DMS53 treated with DMSO at 0.1 percent for 48 hours (cell line): Measurements from ENCODE around the gene HOXA9.
A peak's percentile ranks its signal among the peaks of the same experiment; 100 is the strongest.

Experiments
- DNase-seq: peaks from one replicate; lab custom pipeline; 2025; ENCODE audit not compliant: unreplicated experiment; lab: John Stamatoyannopoulos, UW

HOXA9 gene

GRCh38 chr7:27188386-27189294, 23.3 kb upstream of the HOXA9 start:
- DNase-seq: no peak

GRCh38 chr7:27187475-27188385, 22.4 kb upstream of the HOXA9 start:
- no peak for DNase-seq

GRCh38 chr7:27186668-27187474, 21.5 kb upstream of the HOXA9 start:
- DNase-seq: no peak

- peak; percentile 35 for DNase-seq
These were observed 20.7 kb upstream of the HOXA9 start for GRCh38 chr7:27185854-27186667.

DNA sequence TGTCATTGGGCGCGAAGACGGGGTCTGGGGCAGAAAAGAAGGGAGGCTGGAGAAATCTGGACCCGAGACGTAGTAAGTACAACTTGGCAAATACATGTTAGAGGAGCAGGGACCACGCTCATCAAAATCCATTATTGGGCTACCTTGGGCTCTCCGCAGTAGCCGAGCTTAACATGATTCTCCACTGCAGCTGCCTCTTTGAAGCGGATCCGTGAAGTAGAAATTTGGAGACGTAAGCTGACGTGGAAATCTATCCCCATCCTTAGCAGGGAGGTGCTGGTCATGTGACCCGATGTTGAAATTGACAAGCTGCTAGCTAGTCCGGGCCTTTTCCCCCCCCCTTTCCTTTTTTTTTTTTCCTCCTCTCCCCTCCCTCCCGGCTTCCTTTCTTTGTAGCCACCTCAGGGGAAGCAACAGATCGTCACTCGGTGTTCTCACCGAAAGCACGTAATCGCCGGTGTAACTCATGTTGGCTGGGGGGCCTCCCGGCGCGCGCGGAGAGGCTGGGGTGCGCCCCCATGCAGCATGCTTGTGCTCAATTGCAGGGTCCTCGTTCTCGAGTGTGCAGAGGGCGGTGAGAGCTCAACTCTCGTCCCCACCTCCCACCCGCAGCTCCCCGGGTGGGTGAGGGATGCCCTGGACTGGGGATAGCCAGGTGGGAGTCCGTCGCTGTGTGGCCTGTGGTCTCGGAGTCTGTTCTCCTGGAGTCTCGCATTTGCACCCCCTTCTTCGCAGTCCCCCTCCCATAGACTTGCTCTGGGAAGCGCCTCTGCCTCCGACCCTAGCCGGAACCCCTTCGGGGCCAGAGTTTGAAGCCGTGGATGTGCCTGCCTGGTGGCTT, 19.9 kb upstream of the HOXA9 start, which contains the start of gene HOXA11:
Gene HOXA11, minus strand, starts transcription at position 220 of the 841 bp plus-strand sequence. Its CDS starts 88 bp downstream, at position 132.
- peak; percentile 77 for DNase-seq

DNA sequence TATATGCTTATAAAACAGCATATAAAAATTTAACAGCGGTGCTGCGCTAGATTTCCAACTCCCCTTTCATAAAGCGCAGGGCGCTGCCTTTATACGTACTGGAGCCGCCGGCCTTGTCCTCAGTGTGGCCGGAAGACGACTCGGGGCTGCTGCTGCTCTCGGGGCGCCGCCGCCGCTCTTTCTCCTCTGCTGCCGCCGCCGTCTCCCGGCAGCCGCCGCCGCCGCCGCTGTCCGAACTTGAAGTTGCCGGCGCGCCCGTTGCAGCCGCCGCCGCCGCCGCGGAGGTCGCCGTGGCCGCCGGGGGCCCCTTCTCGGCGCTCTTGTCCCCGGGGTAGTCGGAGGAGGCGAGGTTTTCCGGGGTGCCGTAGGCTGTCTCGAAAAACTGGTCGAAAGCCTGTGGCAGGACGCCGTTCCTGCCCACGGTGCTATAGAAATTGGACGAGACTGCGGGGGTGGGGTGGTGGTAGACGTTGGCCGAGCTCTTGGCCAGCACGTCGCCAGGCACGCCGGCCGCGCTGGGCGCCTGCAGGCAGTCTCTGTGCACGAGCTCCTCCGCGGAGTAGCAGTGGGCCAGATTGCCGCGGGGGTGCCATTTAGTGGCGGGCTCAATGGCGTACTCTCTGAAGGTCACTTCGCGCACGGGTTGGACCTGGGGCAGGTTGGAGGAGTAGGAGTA, 19.1 kb upstream of the HOXA9 start:
- DNase-seq: peak; percentile 33

DNA sequence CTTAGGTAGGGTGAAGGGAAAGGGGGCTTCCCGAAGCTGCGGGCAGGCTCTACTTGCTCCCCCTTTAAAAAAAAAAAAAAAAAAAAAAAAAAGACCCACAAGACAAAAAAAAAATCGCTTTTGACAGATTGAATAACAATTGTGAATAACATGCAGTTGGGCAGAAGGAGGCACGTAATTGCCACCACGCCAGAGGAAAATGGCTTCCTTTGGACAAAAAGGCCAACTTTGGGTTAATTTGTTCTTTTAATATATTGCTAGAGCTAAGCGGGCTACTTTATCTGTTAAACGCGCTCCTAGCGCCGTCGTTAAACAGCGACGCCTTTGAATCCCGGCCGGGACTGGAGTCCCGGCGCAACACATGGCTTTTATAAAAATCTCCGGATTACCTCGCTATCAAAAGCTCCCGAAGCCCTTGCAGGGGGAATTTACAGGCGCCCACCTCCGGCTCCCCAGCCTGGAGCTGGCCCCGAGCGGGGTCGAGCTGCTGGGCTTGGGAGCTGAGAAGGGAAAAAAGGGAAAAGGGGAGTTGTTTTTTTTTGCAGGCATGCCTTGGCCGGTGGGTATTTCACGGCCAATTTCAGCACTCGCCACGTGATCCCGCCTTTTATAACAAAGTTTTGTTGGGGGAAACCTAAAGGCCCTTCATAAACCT, 18.5 kb upstream of the HOXA9 start:
- DNase-seq: peak; percentile 39

DNA sequence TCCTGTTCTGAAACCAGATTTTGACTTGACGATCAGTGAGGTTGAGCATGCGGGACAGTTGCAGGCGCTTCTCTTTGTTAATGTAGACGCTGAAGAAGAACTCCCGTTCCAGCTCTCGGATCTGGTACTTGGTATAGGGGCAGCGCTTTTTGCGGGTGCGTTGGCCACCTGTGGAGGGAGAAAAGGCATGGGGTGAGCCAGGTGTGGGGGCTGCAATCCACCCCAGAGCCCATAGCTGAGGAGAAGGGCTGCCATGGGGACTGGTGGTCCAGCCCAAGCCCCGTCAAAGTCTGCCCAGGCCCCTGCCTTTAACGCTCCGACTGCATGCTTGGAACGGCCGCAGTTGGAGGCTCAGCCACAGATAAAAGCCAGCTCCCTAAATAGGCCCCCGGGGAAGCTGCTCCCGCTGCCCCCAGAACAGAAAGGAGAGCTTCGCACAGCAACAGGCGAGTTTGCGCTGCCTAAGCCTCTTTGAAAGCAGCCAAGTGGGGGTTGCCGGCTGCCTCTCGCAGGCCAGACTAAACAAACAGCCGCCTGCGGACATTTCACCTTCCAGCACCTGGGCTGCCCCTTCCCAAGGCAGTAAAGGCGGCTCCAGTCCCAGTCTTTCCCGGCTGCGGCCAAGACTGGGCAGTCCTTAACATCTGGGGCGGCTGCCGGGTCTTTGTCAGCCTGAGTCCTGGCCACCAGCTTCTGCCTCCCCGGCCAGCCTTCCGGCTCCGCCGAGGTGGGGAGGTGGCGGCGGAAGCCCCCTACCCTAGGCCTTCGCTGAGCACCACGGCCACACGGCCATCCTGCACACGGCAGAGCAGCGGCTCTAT, 17.7 kb upstream of the HOXA9 start:
- DNase-seq: peak; percentile 42

DNA sequence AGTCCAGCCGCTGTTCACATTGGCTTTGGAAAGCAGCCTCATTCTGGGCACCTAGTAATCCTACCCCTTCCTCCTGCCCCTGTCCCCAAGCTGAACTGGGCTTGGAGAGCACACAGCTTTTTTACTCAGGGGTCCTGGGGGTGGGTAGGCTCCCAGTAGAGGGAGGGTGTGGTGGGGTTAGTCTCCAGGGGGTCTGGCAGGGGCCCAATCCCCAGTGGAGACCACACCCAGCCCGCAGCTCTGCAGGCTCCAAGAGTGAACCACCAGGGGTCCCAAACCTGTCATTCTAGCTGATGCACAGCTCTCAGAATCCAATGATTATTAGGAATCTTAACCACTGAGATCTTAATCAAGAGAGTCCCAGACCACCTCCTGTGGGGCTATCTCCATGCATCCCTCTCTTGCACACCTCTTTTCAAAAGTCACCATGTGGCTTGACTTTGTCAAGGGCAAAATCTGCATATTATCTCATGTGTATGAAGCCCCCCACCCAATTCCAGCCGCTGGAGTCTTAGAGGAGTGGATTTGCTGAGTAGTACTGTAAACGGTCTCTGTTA, 17.0 kb upstream of the HOXA9 start:
- DNase-seq: no peak

GRCh38 chr7:27181795-27182275, 16.5 kb upstream of the HOXA9 start:
- DNase-seq: no peak

GRCh38 chr7:27180431-27181420, 15.4 kb upstream of the HOXA9 start:
- no peak for DNase-seq

DNA sequence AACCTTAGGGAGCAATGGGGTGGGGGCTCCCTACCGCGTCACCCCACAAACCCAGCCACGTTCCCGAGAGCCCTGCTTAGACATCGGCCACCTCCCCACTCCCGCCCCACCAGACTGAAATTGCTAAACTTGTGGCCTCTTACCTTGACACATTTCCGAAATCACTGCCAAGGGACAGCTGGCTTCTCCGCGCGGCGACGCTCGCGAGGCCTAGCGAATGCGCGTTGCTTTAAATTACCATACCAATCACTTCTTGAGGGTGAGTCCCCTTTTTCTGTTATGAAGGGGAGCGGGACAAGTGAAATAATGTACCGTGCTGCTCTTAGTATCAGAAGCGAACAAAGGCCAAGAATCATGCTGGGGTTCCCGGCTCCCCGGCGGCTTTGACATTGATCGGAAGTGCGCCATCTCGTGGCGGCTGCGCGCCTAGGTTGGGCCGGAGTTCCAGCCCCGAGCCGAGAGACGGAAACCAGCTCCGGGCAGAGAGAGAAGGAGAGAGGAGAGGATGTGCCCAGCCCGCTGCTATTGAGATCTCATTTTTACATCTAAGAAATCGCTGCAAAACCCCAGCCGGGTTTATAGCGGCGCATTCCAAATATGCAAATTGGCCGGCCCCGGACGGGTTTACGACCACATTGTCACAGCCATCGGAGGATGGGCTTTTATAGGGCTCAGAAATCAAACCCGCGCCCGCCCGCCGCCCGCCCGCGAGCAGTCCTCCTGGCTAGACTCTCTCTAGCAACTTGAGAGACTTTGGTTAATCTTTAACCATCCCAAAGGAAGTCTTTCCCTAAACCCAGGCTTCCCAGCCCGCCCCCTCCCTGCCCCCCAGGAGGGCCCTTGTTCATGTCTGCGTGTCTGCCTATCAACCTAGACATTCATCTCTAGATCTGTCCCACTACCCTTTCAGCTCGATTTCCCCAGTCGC, 14.4 kb upstream of the HOXA9 start:
- DNase-seq: peak; percentile 72

DNA sequence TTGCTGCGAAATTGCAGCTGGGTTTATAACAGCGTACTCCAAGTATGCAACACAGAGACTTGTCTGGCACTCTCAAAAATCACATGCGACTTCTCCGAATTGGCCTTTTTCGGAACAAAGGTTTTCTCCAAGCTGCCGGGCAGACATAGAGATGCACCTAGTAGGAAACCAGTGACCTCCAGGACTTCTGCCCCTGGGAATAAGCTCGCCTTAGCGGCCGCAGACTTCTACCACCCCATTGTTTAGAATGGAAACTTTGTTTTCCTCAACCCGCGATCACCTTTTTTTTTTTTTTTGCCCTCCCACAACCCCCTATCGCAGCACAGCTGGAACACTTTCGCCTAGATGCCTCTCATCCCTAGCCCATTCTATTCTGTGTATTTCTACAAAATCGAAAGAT, 13.7 kb upstream of the HOXA9 start:
- DNase-seq: no peak

- no peak for DNase-seq
These were observed 13.0 kb upstream of the HOXA9 start for GRCh38 chr7:27178366-27178765.
